ENCODE data around the gene SDK1.

The SDK1 gene

GRCh38 chr7:4267341-4268039, 966.4 kb downstream of the SDK1 start:
- no peak for DNase-seq

DNA sequence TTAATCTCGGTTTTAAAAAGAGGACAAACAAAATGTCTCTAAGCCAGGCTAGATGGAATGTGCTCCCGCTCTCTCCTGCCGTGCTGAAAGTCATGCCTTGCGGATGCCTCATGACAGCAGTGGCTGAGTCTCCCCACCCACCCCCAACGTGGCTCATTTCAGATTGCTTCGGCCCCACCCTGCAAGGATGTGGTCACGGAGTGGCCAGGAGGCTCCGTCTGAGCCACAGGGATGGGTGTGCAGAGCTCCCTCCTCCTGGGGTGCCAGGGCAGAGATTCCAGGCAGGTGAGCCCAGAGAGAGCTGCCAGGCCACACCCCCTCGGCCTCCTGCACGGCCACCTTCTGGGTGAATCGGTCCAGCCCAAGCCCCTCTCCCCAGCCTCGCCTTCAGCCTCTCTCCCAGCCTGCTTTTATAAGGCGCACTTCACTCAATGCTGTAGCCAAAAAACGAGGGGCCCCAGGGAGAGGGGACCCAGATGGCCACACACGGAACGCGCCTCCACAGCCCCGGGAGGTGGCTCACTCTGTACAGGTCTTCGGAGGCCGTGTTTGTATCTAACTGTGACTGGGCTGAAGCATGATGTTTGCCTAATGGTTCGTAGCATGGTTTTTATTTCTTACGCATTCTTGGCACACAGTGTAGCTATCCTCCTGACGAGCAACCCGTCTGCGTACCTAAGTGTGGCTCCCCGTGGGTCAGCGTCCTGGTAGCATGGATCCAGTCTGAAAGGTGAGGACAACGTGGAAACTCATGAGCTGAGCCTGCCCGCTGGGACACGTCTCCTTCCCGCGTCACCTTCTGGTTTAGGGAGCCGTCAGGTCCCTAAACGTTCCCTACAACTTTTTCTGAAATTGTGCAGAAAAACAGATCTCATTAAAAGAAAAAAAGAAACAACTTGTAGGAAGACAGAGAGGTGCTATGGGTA, 967.3 kb downstream of the SDK1 start:
- no peak for DNase-seq

- no peak for DNase-seq
Observed at GRCh38 chr7:4269086-4269485, 968.0 kb downstream of the SDK1 start.

GRCh38 chr7:4269746-4270145, 968.7 kb downstream of the SDK1 start:
- DNase-seq: no peak

DNA sequence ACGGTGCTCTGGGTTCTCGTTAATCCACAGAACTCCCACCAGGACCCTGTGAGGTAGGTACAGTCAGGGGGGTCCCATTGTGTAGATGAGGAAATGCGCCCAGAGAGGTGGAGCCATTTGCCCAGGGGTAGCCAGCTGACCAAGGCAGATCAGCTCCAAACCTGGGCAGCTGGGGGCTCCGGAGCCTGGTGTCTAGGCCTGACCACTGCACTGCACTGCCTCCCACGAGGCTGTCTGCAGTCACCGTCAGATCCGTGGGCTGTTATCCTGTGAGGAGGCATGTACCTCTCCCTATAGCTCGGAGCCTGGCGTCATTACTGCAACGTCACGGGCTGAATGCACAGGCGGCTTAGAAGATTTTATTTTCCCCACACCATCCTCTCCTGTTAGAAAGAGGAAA, 969.2 kb downstream of the SDK1 start:
- DNase-seq: no peak

GRCh38 chr7:4270941-4271715, 970.1 kb downstream of the SDK1 start:
- DNase-seq: no peak

DNA sequence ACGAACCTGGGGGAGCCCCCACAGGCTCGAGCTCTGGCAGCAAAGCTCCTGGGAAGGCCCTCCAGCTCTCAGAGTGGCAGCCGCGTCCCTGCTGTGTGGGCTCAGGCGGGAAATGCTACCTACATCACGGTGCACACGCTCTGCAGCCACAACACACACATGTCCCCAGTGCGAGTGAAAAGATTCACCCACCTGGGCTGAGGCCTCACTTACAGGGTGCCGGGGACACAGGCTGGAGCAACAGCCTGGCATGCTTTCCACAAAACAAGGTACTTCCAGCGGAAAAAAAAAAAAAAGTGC, 970.6 kb downstream of the SDK1 start:
- DNase-seq: no peak

- DNase-seq: no peak
Observed at GRCh38 chr7:4272141-4272540, 971.1 kb downstream of the SDK1 start.

- no peak for DNase-seq
Observed at GRCh38 chr7:4273566-4274230, 972.6 kb downstream of the SDK1 start.

GRCh38 chr7:4274286-4274685, 973.2 kb downstream of the SDK1 start:
- DNase-seq: no peak

DNA sequence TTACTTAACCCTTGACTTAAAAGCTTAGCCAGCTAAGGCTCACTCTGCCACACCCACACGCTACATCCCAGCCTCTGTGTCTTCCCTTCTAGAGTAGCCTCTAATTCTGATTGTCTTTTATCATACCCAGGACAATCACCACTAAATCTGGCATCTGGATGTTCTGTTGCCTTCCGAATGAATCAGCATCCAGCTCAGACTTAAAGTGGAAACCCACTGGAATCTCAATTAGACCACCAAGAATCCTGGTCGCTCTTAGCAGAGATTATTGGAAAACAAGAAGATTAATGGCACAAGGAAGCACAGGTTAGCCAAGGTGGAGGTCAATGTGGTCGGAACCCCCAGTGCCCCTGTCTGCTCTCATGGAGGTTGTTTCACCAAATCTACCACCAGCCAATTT, 976.9 kb downstream of the SDK1 start:
- no peak for DNase-seq

GRCh38 chr7:4279216-4279615, 978.2 kb downstream of the SDK1 start:
- no peak for DNase-seq

GRCh38 chr7:4281231-4281993, 980.4 kb downstream of the SDK1 start:
- no peak for DNase-seq

DNA sequence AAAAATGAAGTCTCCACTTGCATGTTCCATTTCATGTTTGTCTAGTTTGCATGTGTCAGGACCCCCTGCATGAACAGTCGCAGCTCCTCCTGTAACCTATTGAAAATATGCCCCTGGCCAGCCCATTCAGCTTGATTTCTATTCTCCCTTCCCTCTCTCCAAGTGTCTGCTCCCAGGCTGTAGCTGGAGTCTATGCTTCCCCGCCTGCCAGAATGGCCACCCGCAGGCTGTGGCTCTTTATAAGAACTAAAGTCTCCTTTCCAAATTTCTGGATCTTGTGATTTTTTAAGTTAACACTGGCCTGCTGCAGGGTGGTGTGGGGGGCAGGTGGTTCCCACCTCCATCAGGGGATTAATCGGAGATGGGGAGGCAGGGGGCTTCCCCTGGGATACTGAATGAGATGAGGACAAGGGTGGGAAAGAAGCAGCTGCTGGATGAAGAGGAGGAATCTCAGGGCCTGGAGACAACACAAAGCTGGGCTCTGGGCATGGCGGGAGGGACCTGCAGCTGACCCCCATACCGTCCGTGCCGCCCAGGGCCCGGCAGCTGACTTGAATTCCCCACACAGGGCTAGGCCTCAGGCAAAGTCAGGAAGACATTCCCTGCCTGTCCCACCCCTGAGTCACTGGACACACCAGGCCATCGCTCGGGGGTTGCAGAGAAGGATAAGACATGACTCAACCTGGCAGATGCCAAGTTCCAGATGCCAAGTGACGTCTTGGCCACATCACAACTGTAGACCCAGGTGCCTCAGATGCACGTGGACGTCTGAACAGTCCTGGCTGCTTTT, 981.6 kb downstream of the SDK1 start:
- no peak for DNase-seq

DNA sequence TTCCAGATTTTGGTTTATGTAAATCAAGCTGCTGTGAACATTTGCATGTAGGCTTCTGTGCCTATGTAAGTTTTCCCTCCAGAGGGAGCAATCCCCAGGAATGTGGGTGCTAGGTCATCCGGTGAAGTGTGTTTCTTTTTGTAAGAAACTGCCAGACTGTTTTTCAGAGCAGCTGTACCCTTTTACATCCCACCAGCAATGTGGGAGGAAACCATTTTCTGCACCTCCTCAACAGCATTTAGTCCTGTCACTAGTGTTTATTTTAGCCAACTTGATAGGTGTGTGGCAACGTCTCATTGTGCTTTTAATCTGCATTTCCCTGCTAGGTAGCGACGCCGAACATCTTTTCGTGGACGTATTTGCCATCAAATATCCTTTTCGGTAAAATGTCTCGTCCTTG, 985.3 kb downstream of the SDK1 start:
- no peak for DNase-seq

- DNase-seq: no peak
Observed at GRCh38 chr7:4288791-4289394, 987.8 kb downstream of the SDK1 start.

- no peak for DNase-seq
Observed at GRCh38 chr7:4297165-4297917, 996.3 kb downstream of the SDK1 start.

DNA sequence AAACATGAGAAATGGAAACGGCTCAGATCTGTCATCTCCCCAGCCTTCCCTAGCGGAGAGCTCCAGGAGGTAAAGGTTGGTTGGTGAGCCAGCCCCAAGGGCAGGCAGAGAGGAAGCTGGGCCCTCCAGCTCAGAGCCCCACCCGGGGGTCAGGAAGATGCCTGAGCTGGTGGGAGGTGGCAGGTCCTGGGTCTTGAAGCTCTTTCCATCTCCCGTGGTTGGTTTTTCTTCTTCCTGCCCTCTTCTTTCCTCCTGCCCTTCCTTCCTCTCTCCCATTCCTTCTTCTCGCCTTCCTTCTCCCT, 996.8 kb downstream of the SDK1 start:
- DNase-seq: no peak

- DNase-seq: no peak
Observed at GRCh38 chr7:4299431-4299830, 998.4 kb downstream of the SDK1 start.

GRCh38 chr7:4302203-4302905, 1001.3 kb downstream of the SDK1 start:
- no peak for DNase-seq

Measured in GOT3 (cell line).